Smooth muscle cell (in vitro differentiated cells): ENCODE measurements around the gene ADAD1. TPM values are rescaled to one million over a fixed set of nuclear protein-coding genes. Genes with fewer than 3 reads are reported as not detected.

Experiments
- DNase-seq: peaks from one replicate; lab custom pipeline; 2025; ENCODE audit not compliant: unreplicated experiment; lab: John Stamatoyannopoulos, UW
- H2AFZ ChIP-seq: fragments of 200-600 bp; sonication (generic); 2 replicates; pipeline ENCODE4 v1.6.0; 2016; ENCODE audit warnings: antibody characterized with exemption, low read depth, mild to moderate bottlenecking
- H3F3A ChIP-seq: fragments of 200-600 bp; sonication (generic); 2 replicates; pipeline ENCODE4 v1.6.0; 2017; ENCODE audit warnings: antibody characterized with exemption, low read depth
- H3K27ac ChIP-seq: fragments of 200-600 bp; sonication (generic); 2 replicates; pipeline ENCODE4 v1.5.1; 2016; ENCODE audit warnings: low read depth, mild to moderate bottlenecking
- H3K27me3 ChIP-seq: fragments of 200-600 bp; sonication (generic); 2 replicates; pipeline ENCODE4 v1.6.1; 2016; ENCODE audit warnings: low read depth, mild to moderate bottlenecking
- H3K36me3 ChIP-seq: fragments of 200-600 bp; sonication (generic); 2 replicates; pipeline ENCODE4 v1.5.1; 2016; ENCODE audit warnings: low read depth
- H3K4me1 ChIP-seq: fragments of 200-600 bp; sonication (generic); 2 replicates; pipeline ENCODE4 v1.5.1; 2016; ENCODE audit warnings: low read depth
- H3K4me2 ChIP-seq: fragments of 200-600 bp; sonication (generic); 2 replicates; pipeline ENCODE4 v1.6.0; 2016; ENCODE audit warnings: mild to moderate bottlenecking
- H3K4me3 ChIP-seq: fragments of 200-600 bp; sonication (generic); 2 replicates; pipeline ENCODE4 v1.5.1; 2016; ENCODE audit warnings: mild to moderate bottlenecking
- H3K79me2 ChIP-seq: fragments of 200-600 bp; sonication (generic); 2 replicates; pipeline ENCODE4 v1.6.0; 2016; ENCODE audit warnings: low read depth, mild to moderate bottlenecking
- H3K9ac ChIP-seq: fragments of 200-600 bp; sonication (generic); 2 replicates; pipeline ENCODE4 v1.6.0; 2016; ENCODE audit warnings: low read depth
- H3K9me3 ChIP-seq: fragments of 200-600 bp; sonication (generic); replicated peaks from 2 replicates; pipeline ENCODE4 v1.5.1; 2016; ENCODE audit warnings: low read depth
- H4K20me1 ChIP-seq: fragments of 200-600 bp; sonication (generic); 2 replicates; pipeline ENCODE4 v1.6.0; 2016; ENCODE audit warnings: low read depth
- CTCF ChIP-seq: fragments of 200-600 bp; sonication (generic); IDR thresholded peaks from 2 replicates; pipeline ENCODE4 v1.5.1; 2017; ENCODE audit warnings: borderline replicate concordance, mild to moderate bottlenecking, antibody characterized with exemption; ENCODE audit not compliant: insufficient read depth, poor library complexity, severe bottlenecking
- WGBS: methylation state at CpG from one replicate; pipeline ENCODE4 v1.1.7; 2016; ENCODE audit warnings: low lambda C conversion rate; 5-methylcytosine and 5-hydroxymethylcytosine counted together
- polyA plus RNA-seq: library from polyadenylated mRNA; unstranded; fragments of >200 nt; fragmentation: Nextera tagmentation; extraction: Ambion mirVana; gene quantifications from 2 replicates; pipeline ENCODE4 v1.2.1, GENCODE V29; 2016
- total RNA-seq: library from RNA; depleted of rRNA; stranded (reverse); fragments of >200 nt; gene quantifications from 2 replicates; pipeline ENCODE4 v1.2.3, GENCODE V29; 2014

ADAD1 gene
- total and polyA plus RNA-seq, 2 experiments from 2014 or later, result not detected

GRCh38 chr4:122403861-122404260, 25.1 kb downstream of the ADAD1 start:
- TF ChIP-seq CTCF, result no peak
- H4K20me1 ChIP-seq, result no peaks in the 10 kb centered on the region
- H3K9ac ChIP-seq, result no peak overlapping the region
- no peak overlapping the region for H3K27ac ChIP-seq
- H3F3A ChIP-seq, result no peaks in the 10 kb centered on the region
- peaks cover 6% of the 10 kb centered on the region for H3K4me1 ChIP-seq
- no peaks in the 10 kb centered on the region for H3K27me3 ChIP-seq
- H3K79me2 ChIP-seq, result no peaks in the 10 kb centered on the region
- H3K4me3 ChIP-seq, result no peak overlapping the region
- no peaks in the 10 kb centered on the region for H3K36me3 ChIP-seq
- H3K4me2 ChIP-seq, result no peak overlapping the region
- H3K9me3 ChIP-seq, result no peaks in the 10 kb centered on the region
- DNase-seq, result no peak
- H2AFZ ChIP-seq, result no peak overlapping the region
- 31% methylated on average over 3 of the region's 3 CpGs for WGBS

GRCh38 chr4:122412547-122412946, 33.7 kb downstream of the ADAD1 start:
- H3K4me3 ChIP-seq, result no peak overlapping the region
- H2AFZ ChIP-seq, result peak overlapping the region; percentile 40
- H4K20me1 ChIP-seq, result no peaks in the 10 kb centered on the region
- no peak for DNase-seq
- H3K4me2 ChIP-seq, result peak overlapping the region; percentile 9
- no peaks in the 10 kb centered on the region for H3K4me1 ChIP-seq
- WGBS, result 30% methylated on average over 3 of the region's 3 CpGs
- no peaks in the 10 kb centered on the region for H3F3A ChIP-seq
- H3K79me2 ChIP-seq, result no peaks in the 10 kb centered on the region
- no peaks in the 10 kb centered on the region for H3K9me3 ChIP-seq
- H3K27ac ChIP-seq, result peak overlapping the region; percentile 1
- H3K9ac ChIP-seq, result no peak overlapping the region
- no peak for TF ChIP-seq CTCF
- no peaks in the 10 kb centered on the region for H3K36me3 ChIP-seq
- no peaks in the 10 kb centered on the region for H3K27me3 ChIP-seq

- DNase-seq, result no peak
- Histone ChIP-seq H3K4me1 (no peaks in the 10 kb centered on the region), H3K27ac (no peak overlapping the region)
Measured at GRCh38 chr4:122423246-122423645, 44.4 kb downstream of the ADAD1 start.

More at GRCh38 chr4:122423246-122423645, 44.4 kb downstream of the ADAD1 start:
- Histone ChIP-seq H4K20me1 (no peaks in the 10 kb centered on the region), H3K4me2 (no peak overlapping the region), H3K79me2 (no peaks in the 10 kb centered on the region), H3K4me3 (no peak overlapping the region), H3K9ac (no peak overlapping the region), H3K36me3 (no peaks in the 10 kb centered on the region), H2AFZ (no peak overlapping the region), H3K9me3 (no peaks in the 10 kb centered on the region), H3K27me3 (no peaks in the 10 kb centered on the region), H3F3A (no peaks in the 10 kb centered on the region)
- no peak for TF ChIP-seq CTCF
